Fibroblast of upper back skin (primary cell): Measurements from ENCODE around the gene VGLL2.

Experiments used
- DNase-seq: peaks from one replicate; pipeline ENCODE4 v3.0.0-alpha.2; 2013

Gene VGLL2

DNA sequence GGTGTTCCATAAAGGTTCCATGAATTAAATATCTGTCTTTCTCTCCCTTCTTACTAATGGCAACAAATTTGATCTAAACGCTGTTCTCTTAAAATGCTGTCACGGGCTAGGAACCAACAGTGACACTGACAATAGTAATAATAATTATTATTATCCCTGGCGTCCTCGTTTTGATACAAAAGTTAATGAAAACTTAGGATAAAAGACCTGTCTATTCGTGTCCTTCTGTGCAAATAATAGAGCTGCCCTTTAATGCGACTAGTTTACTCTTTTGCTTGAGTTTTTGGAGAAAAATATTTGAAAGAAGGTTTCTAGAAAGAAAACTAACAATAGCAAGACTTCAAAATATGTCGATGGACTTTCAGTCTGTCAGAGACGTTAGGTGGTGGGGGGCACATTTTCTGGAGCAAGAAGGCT lies 4.3 kb downstream of the VGLL2 start:
- DNase-seq = no peak

DNA sequence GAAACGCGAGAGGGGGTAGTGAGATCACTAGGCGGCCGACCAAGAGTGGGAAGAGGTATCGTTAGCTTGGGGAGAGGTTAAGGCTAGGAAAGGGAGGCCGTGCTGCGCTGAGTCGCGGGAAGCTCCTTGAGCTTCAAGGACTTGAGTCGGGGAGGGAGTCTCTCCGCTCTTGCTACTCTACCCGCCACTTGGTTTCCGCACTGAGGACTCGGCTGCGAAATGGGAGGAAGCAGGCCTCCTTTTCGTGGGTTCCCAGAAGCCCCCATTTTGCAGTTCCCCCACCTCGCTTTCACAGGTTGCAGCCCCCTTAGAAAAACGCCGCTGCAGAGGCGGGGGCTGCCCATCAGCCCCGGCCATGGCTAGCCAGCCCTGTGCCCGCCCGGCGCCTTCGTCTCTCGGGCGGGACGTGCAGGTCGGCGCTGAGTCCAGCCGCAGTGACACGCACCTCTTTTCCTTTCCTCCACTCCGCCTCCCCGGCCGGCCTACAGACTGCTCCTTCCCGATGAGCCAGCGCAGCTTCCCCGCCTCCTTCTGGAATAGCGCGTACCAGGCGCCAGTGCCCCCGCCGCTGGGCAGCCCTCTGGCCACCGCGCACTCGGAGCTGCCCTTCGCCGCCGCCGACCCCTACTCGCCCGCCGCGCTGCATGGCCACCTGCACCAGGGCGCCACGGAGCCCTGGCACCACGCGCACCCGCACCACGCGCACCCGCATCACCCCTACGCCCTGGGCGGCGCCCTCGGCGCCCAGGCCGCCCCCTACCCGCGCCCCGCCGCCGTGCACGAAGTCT lies 4.9 kb downstream of the VGLL2 start:
- no peak for DNase-seq

DNA sequence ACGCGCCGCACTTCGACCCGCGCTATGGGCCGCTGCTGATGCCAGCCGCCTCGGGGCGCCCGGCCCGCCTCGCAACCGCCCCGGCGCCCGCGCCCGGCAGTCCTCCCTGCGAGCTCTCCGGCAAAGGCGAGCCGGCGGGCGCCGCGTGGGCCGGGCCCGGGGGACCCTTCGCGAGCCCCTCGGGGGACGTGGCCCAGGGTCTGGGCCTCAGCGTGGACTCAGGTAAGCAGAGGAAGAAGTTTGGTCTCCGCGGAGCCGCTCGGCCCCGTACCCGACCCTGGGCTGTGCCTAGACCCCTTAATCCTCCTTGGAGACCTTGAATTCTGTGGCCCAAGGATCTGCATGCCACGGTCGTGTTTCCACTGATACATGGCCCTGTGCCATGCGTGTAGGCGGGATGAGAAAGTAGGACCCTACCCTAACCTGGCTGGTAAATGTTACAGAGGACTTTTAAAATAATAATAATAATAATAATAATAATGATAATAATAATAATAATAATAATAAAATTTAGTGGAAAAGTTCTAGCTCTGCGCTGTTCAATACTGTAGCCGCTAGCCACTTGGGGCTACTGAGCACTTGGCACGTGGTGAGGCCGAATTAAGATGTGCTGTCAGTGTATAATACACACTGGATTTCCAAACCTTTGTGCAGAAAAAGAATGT lies 5.6 kb downstream of the VGLL2 start:
- no peak for DNase-seq

DNA sequence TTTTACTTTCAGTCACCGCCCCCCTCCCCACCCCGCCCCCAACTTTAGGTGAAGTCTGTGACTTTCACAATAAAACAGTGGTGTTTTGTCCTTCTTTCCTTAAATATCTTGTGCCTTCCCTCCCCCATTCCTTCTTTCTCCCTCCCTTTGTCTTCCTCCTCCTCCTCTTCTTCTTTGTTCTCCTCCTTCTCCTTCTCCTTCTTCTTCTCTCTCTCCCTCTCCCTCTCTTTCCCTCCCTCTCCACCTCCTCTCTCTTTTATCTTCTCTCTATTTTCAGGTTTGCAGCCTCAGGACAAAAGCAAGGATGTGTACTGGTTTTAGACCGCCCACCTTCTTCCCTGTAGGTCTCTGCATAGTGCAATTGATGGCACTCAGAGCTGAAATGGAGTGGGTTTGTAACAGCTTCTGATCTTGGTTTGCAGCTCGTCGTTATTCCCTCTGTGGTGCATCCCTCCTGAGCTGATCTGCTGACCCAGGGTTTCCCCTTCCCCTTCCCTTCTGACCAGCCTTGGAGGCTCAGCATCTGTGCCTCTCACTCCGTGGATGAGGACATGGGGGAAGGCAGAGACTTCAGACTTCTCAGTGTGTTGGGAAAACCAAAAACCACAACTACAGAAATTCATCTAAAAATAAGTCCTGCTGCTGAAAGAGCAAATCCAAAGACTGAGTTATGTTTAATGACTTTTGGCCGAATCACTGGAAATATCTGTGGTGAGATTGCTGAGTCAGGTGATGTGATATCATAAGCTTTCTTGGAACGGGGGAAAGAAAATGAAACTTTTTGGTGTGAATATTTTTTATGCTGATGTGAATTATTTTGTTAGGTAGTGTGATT lies 6.9 kb downstream of the VGLL2 start:
- peak; percentile 57 for DNase-seq

DNA sequence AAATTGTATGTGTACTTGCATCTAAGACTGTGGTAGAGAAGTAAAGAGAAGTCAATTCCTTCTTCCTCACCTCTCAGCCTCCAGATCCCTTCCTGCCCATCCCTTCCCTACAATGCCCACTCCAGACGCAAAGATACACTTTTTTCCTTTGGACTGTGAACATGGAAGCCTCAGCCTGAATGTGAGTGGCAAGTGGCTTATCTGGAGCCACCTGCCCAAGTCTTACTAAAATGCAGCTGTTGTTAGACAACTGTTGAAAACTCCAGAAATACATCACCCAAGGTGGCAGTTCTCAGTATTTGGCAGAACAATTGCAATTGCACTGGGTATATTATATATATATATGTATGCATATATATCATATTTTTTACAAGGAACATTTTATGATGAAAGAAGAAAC lies 7.5 kb downstream of the VGLL2 start:
- DNase-seq = no peak

DNA sequence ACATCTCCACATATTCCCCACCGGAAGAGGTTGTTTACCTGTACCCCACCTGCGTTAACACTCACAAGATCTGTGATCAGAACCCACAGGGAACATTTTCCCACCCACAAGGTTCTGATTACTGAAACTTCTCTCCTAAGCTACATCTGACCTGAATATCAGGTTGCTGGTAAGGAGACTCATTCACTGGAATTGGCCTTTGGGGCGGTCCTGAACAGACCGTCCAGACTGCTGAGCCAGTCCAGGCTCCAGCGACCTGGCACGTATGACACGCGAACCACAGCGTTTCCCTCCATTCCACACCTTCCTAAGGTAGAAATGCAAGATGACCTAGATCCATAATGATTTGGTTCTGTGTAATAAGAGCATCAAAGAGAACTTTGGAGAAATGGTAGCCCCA lies 9.8 kb downstream of the VGLL2 start:
- DNase-seq = no peak

DNA sequence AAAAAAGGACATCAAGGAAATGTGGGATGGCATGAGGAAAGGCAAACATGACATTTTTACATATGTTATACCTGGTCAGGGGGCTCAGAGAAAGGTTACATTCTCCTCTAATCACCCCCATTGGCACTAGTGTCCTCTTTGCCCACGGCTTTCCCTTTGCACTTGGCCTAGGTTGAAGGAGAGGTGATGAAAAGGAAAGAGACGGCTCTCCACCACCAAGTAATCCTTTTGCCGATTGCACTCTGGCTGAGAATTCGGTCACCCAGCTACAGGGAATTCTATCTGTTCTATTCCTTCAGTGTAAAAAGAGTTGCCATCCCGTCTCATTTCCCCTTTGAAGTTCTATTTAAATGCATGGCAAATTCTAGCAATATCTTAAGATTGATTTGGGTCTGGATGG lies 10.4 kb downstream of the VGLL2 start:
- no peak for DNase-seq

DNA sequence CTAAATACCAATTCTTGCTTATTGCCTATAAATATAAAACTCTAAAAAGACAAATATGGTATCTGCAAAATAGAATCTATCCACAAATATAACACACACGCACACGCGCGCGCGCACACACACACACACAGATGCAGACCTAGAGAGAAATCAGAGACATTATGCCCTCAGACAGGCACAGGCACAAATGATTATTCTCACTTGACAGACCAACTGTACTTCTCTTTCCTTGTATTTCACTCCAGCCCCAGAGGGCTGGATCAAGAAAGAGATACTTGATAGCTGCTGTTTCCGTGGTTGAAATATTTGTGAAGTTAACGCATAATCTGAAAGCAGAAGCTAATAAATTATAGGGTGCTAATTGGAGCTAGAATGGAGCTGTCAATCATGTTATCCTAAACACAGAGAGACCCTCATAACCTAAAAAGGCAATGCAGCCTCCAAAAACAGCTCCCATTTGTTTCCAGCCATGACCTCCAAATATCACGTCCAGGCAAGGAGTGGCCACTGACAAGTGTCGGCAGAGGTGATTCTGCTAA lies 11.5 kb downstream of the VGLL2 start:
- DNase-seq = no peak

DNA sequence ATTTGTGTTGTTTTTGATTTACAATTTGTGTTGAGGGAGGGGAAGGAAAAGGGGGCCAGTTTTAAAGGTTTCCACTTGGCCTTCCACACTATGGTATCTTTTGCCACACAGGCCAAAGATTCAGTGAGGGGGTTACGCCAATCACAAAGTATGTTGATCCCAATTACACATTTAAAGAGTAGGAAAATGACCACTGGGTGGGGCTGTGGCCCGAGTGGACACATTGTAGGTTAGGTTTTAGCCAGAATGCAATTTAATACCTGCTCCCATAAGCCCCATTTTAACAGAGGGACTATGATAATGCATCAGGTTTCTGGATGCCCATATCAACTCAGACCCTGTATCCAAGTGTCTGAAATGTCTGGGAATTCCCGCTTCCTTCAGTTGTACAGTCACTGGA lies 15.6 kb downstream of the VGLL2 start:
- no peak for DNase-seq

DNA sequence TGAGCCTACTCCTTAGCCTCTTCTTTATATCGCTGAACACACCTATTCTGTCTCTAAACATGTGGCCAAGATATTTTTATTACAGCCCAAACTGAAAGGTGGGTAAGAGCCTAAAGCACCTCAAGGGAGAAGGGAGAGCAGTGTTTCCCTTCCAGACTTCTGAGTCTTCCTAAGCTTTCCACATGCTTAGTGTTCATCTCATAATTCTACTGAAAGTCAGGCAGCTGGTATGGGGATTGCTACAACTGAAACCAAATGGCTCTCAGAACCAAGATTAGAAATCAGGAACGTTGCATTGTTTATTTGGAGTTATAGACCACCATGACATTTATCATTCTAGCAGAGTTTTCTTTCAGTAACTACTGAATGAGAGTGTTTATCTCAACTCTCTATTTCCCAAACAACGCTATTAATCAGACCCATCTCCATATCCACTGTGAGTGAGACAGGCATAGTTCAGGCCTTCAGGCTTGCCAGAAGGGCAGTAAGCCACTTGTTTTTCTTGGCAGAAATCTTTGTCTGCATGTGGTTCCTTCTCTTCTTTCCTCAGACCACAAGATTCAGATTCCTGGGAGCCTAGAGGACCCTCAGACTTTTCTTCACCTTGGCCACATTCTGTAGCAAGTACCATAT lies 22.8 kb downstream of the VGLL2 start:
- DNase-seq = no peak

DNA sequence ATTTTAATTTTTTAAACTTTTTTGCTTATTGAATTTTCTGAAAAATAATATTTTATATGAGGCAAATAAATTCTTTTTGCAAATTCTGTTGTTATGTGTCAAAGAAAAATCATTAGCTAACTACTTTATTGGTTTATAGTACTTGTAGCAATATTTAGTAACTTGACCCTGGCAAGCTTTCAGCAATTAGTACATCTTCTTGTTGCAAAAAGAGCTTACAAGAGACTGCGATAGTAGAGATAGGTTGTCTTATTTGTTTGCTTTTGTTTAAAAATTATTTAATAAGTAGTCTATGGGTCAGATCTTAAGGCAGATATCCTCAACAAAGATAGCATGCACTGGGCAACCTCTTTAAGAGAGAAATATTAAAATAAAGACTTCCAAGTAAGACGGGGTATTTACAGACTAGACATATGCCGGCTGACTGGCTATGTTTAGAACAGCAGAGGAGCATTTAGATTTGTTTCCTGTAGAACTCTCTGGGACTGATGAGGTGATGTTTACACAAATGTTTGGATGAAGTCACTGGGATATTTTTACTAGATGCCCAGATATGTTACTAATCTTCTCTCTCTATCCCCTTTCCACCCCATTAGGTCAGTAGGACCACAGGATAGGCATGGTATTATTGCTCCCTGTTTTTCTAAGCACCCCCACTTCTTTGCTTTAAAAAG lies 25.0 kb downstream of the VGLL2 start:
- DNase-seq = no peak

DNA sequence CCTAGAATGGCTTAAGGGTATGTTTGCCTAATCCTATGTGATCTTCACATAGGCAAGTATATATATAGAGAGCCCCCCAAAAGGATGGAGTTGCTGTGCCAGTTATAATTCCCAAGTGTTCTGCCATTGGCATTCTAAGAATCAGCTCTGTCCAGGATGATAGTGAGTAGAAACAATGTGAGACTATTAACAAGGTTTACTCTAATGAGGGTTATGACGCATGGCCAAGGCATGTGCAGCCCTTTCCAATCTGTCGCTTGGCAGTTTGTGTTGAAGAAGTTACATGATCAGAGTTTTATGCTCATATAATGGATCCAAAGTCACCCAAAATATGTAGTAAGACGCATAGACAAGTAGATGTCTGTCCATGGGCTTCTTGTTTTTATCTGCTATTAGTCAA lies 33.6 kb downstream of the VGLL2 start:
- no peak for DNase-seq

DNA sequence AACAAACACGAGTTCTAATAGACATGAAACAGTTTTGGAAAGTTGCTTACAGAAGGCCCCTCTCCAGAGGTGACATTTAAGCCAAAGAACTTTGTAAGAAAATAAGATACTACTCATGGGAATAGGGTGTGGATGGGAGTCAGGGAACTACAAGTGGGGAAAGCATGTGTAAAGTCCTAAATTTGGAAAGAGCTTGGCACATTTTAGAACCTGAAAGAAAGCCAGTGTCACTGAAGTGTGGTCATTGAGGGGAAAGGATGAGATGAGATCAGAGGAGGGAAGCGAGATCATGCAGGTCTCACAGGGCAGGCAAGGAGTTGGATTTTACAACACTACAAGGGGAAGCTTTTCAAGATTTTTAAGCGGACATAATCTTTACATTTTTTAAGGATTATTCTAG lies 38.0 kb downstream of the VGLL2 start:
- no peak for DNase-seq

DNA sequence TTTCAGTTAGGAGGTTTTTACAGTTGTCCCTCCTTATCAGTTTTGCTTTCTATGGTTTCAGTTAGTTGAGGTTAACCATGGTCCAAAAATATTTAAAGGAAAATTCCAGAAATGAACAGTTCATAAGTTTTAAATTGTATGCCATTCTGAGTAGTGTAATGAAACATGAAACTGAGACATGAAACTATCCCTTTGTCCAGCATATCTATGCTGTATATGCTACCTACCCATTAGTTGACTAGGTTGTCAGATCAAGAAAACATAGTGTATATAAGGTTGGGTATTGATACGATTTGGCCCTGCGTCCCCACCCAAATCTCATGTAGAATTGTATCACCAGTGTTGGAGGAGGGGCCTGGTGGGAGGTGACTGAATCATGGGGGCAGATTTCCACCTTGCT lies 39.1 kb downstream of the VGLL2 start:
- DNase-seq = no peak

DNA sequence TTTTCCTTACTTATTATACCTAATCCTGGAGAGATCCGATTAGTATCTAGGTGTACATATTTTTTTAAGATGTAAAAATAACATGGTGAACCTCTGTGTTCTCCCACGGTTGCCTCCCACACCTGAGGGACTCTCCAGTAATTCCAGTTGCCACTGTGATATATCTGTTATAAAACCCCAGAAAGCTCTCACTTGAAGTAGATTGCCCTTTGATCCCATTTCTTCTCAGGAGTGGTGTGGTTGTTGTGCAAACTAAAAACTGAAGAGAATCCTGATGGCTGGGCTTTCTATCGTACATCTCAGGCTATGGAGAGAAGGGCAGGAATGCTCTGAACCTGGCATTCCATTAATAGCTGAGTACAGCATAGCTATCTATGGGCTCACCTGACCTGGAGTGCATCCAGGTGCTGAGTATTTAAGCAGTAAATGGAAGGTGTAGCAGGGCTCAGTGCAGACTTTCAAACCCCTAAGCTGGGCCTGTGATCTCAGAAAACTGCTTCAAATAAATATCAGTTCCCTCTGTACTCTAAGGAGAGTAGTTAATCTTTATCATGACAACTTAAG lies 41.0 kb downstream of the VGLL2 start:
- no peak for DNase-seq

DNA sequence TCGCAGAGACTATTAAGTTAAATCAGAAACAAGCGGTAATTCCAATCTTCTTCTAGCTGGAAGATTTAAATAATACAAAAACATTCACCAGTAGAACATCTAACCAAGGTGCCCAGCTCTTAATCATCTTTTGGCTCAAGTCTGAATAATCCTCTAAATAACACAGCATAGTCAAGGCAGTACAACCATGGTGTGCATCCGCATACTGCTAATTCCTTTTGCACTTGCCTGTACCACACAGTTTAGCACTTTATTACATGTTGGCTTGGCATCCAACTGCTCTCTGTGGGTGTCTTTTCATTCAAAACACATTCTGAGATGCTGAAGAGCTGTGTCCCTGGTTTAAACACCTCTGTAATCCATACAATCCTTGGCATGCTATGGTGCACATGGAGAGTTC lies 42.3 kb downstream of the VGLL2 start:
- no peak for DNase-seq

DNA sequence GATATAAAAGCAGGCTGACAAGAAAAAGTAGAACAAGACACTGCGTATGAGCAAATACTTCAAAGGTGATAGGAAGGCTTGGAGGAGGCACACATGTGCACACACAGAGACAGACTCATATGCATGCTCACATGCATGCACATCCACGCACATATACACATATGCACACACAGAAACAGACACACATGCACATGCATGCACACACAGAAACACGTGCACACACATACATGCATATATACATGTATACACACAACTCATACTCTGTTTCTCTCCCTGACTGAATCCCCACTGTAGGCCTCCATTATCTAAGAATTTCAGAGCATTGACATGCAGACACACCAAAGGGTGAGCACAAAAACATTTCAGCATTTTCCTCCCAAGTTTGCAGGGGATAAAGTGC lies 43.7 kb downstream of the VGLL2 start:
- DNase-seq = no peak

DNA sequence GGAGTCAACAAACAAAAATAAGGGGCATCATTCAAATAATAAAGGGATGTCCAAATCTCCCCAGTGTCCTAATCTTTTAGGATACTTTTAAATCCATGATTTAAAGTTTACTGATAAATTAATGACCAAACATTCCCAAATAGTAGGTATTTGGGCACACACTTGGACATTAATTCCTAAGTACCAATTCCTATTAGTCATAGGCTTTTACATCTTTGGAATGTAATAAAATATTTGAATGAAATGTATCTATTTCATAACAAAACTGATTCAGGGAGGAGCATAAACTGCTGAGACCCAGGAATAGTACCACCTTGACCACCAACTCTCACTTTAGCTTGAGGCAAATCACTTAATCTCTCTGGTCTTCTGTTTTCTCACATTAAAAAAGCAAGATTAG lies 44.3 kb downstream of the VGLL2 start:
- DNase-seq = no peak

DNA sequence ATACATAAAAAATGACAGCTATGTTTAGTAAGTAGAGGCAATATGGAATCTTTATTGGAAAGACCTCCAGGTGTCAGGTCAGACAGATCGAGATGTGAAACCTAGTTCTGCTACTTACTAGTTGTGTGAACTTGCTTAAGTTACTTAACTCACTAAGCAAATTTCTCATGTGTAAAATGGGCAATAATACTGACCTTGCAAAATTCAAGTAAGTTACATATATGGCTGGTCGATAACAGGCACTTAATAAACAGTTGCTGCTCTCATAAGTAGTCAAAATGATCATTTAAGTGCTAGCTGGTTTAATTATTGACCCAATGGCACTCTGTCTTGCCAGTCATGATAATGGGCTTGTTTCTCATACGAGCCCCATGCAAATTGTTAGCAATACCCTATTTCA lies 46.0 kb downstream of the VGLL2 start:
- DNase-seq = no peak

DNA sequence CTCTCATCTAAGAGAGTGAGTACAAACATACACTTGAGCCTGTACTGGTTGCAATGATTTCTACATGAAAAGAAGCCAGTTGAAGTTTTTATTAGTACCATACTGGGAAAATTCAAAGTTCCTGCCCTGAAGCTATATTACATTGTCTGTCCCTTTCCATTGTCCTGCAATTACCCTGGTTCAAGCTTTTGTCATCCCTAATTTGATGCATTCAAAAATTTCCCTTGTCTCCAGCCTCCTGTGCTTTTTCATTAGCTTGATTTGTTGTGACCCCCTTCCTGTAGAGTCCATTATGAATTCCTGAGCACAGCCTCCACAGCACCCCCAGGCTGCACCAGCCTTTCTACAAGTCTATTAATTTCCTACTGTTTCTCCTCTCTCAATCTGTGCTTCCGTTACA lies 46.4 kb downstream of the VGLL2 start:
- DNase-seq = no peak

DNA sequence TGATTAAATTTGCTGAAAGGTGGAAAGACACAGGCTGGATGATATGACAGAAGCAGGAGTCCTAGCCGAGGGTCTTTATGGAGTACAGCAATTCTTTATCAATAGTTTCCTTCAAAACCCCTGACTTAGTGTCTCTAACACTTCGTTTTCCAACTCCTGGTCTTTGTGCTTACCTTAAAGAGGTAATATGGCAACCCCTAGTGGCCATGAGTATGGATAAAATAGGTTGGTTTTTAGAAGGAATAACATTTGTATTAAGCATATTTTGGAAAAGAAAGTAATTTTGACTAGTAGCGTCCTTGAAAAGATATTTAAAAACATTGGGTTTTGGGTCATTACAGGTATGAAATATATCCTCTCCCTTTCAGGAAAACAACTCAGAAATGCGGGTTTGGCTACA lies 51.9 kb downstream of the VGLL2 start:
- DNase-seq = peak; percentile 2
